Neural cell (in vitro differentiated cells): ENCODE data around the gene PCYT2. TPM values are rescaled to one million over a fixed set of nuclear protein-coding genes. Genes with fewer than 3 reads are reported as not detected.

Experiments used
- H2AFZ ChIP-seq: fragments of 200-600, 300-800 bp; sonication (generic), shearing (Covaris generic); 2 replicates; pipeline ENCODE4 v1.6.0; 2014; ENCODE audit warnings: low read depth, mild to moderate bottlenecking, antibody characterized with exemption, low read length, moderate library complexity
- H3F3A ChIP-seq: fragments of 200-600 bp; shearing (Covaris generic); 2 replicates; pipeline ENCODE4 v1.6.1; 2016; ENCODE audit warnings: mild to moderate bottlenecking, moderate library complexity, mixed read lengths, antibody characterized with exemption, low read length; ENCODE audit not compliant: insufficient read depth, poor library complexity, severe bottlenecking
- H3K27ac ChIP-seq: fragments of 200-600, 300-800 bp; sonication (generic), shearing (Covaris generic); 2 replicates; pipeline ENCODE4 v1.5.1; 2014; ENCODE audit warnings: mild to moderate bottlenecking, low read length, moderate library complexity
- H3K27me3 ChIP-seq: fragments of 300-800, 200-600 bp; sonication (generic), shearing (Covaris generic); 2 replicates; pipeline ENCODE4 v1.6.0; 2014; ENCODE audit warnings: mild to moderate bottlenecking, low read depth, low read length, moderate library complexity; ENCODE audit not compliant: insufficient read depth
- H3K36me3 ChIP-seq: fragments of 300-800, 200-600 bp; sonication (generic), shearing (Covaris generic); 2 replicates; pipeline ENCODE4 v1.5.1; 2014; ENCODE audit warnings: mild to moderate bottlenecking, antibody characterized with exemption, low read length, moderate library complexity; ENCODE audit not compliant: insufficient read depth
- H3K4me2 ChIP-seq: fragments of 300-800, 200-600 bp; sonication (generic), shearing (Covaris generic); 2 replicates; pipeline ENCODE4 v1.6.0; 2014; ENCODE audit warnings: mild to moderate bottlenecking, low read length
- H3K4me3 ChIP-seq: fragments of 300-800, 200-600 bp; sonication (generic), shearing (Covaris generic); 2 replicates; pipeline ENCODE4 v1.5.1; 2014; ENCODE audit warnings: mild to moderate bottlenecking, low read length, moderate library complexity
- H3K79me2 ChIP-seq: fragments of 200-600 bp; shearing (Covaris generic); replicated peaks from 2 replicates; pipeline ENCODE4 v1.6.0; 2014; ENCODE audit warnings: mild to moderate bottlenecking, low read length, moderate library complexity; ENCODE audit not compliant: insufficient read depth
- H3K9ac ChIP-seq: fragments of 300-800, 200-600 bp; sonication (generic), shearing (Covaris generic); 2 replicates; pipeline ENCODE4 v1.6.1; 2016; ENCODE audit warnings: mild to moderate bottlenecking, low read length, mixed read lengths
- H3K9me2 ChIP-seq: fragments of 200-600 bp; shearing (Covaris generic); 2 replicates; pipeline ENCODE4 v1.6.1; 2016; ENCODE audit warnings: mild to moderate bottlenecking, low read length, mixed read lengths; ENCODE audit not compliant: insufficient read depth
- H3K9me3 ChIP-seq: fragments of 200-600, 300-800 bp; sonication (generic), shearing (Covaris generic); 2 replicates; pipeline ENCODE4 v1.6.1; 2016; ENCODE audit warnings: mild to moderate bottlenecking, mixed run types, low read length, moderate library complexity, mixed read lengths
- H4K20me1 ChIP-seq: fragments of 200-600 bp; shearing (Covaris generic); 2 replicates; pipeline ENCODE4 v1.6.1; 2016; ENCODE audit warnings: mild to moderate bottlenecking, mixed run types; ENCODE audit not compliant: insufficient read depth
- CTCF ChIP-seq: fragments of 450-650 bp; IDR thresholded peaks from 2 replicates; pipeline ENCODE4 v1.5.1; 2014; ENCODE audit warnings: antibody characterized with exemption, mild to moderate bottlenecking, moderate library complexity; ENCODE audit not compliant: poor library complexity, severe bottlenecking
- EP300 ChIP-seq: fragments of 450-650 bp; conservative IDR thresholded peaks from 2 replicates; pipeline ENCODE4 v1.6.1; 2014; ENCODE audit warnings: antibody characterized with exemption, mild to moderate bottlenecking, moderate library complexity; ENCODE audit not compliant: poor library complexity, severe bottlenecking
- EZH2 ChIP-seq: fragments of 200-600, 300-800 bp; shearing (Covaris generic), sonication (generic); IDR thresholded peaks from 2 replicates; pipeline ENCODE4 v1.6.1; 2014; ENCODE audit warnings: antibody characterized with exemption, low read length, borderline replicate concordance, mild to moderate bottlenecking; ENCODE audit not compliant: insufficient read depth, poor library complexity, severe bottlenecking
- MXI1 ChIP-seq: fragments of 450-650 bp; conservative IDR thresholded peaks from 2 replicates; pipeline ENCODE4 v1.6.1; 2014; ENCODE audit warnings: antibody characterized with exemption, mild to moderate bottlenecking; ENCODE audit not compliant: poor library complexity, severe bottlenecking
- POLR2AphosphoS5 ChIP-seq: IDR thresholded peaks from 2 replicates; pipeline ENCODE4 v1.6.1; 2012
- RAD21 ChIP-seq: fragments of 450-650 bp; conservative IDR thresholded peaks from 2 replicates; pipeline ENCODE4 v1.6.1; 2014; ENCODE audit warnings: antibody characterized with exemption, mild to moderate bottlenecking, moderate library complexity
- REST ChIP-seq: IDR thresholded peaks from 2 replicates; pipeline ENCODE4 v1.6.1; 2012; ENCODE audit warnings: borderline replicate concordance
- SMC3 ChIP-seq: fragments of 450-650 bp; conservative IDR thresholded peaks from 2 replicates; pipeline ENCODE4 v1.6.1; 2014; ENCODE audit warnings: antibody characterized with exemption, mild to moderate bottlenecking, moderate library complexity; ENCODE audit not compliant: poor library complexity
- TAF1 ChIP-seq: IDR thresholded peaks from 2 replicates; pipeline ENCODE4 v1.6.1; 2012; ENCODE audit warnings: low read depth
- polyA plus RNA-seq: library from polyadenylated mRNA; depleted of rRNA; stranded (reverse); fragments of >200 nt; gene quantifications from 2 replicates; pipeline ENCODE4 v1.2.3, GENCODE V29; 2014

Gene PCYT2
- polyA plus RNA-seq, 1 donor from 2014 or later, result 35.3 TPM

- Histone ChIP-seq H3K4me2 (peak within 1 kb of the TSS; percentile 95), H3F3A (no peaks in the 10 kb centered on the region), H3K9me2 (no peaks in the 10 kb centered on the region), H3K4me3 (peak within 1 kb of the TSS; percentile 94), H2AFZ (peak within 1 kb of the TSS; percentile 74), H3K36me3 (no peaks in the 10 kb centered on the region), H3K9ac (peak within 1 kb of the TSS; percentile 83), H3K9me3 (no peaks in the 10 kb centered on the region), H4K20me1 (no peaks in the 10 kb centered on the region), H3K79me2 (peaks cover 33% of the 10 kb centered on the region), H3K27ac (peak within 1 kb of the TSS; percentile 86), H3K27me3 (no peaks in the 10 kb centered on the region)
- TF ChIP-seq EP300 (no peak), TAF1 (peak; percentile 14), POLR2AphosphoS5 (peak; percentile 67), MXI1 (no peak), EZH2 (no peak), CTCF (no peak), REST (peak; percentile 24), RAD21 (peak; percentile 33), SMC3 (peak; percentile 38)
Measured at GRCh38 chr17:81859906-81860755, 51.1 kb downstream of the PCYT2 start, which contains the start of gene P4HB. P4HB (minus strand) TSS chr17:81860535; CDS start chr17:81860471, 64 bp downstream.

- no peaks in the 10 kb centered on the region for H3K36me3 ChIP-seq
- TF ChIP-seq SMC3 (no peak), TAF1 (no peak), CTCF (no peak), RAD21 (no peak), MXI1 (no peak), EZH2 (no peak), POLR2AphosphoS5 (no peak), EP300 (no peak), REST (no peak)
- H4K20me1 ChIP-seq, result no peaks in the 10 kb centered on the region
- peak overlapping the region; percentile 91 for H3K4me3 ChIP-seq
- no peaks in the 10 kb centered on the region for H3F3A ChIP-seq
- peak overlapping the region; percentile 95 for H3K4me2 ChIP-seq
- no peaks in the 10 kb centered on the region for H3K9me2 ChIP-seq
- H3K27ac ChIP-seq, result peak overlapping the region; percentile 55
- H2AFZ ChIP-seq, result no peak overlapping the region
- peaks cover 33% of the 10 kb centered on the region for H3K79me2 ChIP-seq
- no peaks in the 10 kb centered on the region for H3K9me3 ChIP-seq
- no peaks in the 10 kb centered on the region for H3K27me3 ChIP-seq
- H3K9ac ChIP-seq, result peak overlapping the region; percentile 74
Measured at GRCh38 chr17:81858967-81859905, 52.0 kb downstream of the PCYT2 start.
